Glutamatergic neuron (in vitro differentiated cells): ENCODE results near the gene CHRNA7. TPM values are rescaled to one million over a fixed set of nuclear protein-coding genes. Genes with fewer than 3 reads are reported as not detected.

Experiments
- DNase-seq: peaks from one replicate; pipeline ENCODE4 v3.0.0; 2022
- H3K27ac Mint-ChIP-seq: one replicate; pipeline ENCODE4 v1.8.0; 2020; ENCODE audit warnings: mild to moderate bottlenecking, mixed read lengths, inconsistent platforms; ENCODE audit not compliant: unreplicated experiment
- H3K27me3 Mint-ChIP-seq: one replicate; pipeline ENCODE4 v1.8.0; 2020; ENCODE audit warnings: mild to moderate bottlenecking, moderate library complexity, mixed read lengths, inconsistent platforms; ENCODE audit not compliant: unreplicated experiment
- H3K36me3 Mint-ChIP-seq: one replicate; pipeline ENCODE4 v1.8.0; 2020; ENCODE audit warnings: mild to moderate bottlenecking, mixed read lengths, inconsistent platforms; ENCODE audit not compliant: unreplicated experiment
- H3K4me1 Mint-ChIP-seq: one replicate; pipeline ENCODE4 v1.8.0; 2020; ENCODE audit warnings: mild to moderate bottlenecking, low read depth, mixed read lengths, inconsistent platforms; ENCODE audit not compliant: unreplicated experiment
- H3K4me3 Mint-ChIP-seq: one replicate; pipeline ENCODE4 v1.8.0; 2020; ENCODE audit warnings: mild to moderate bottlenecking, mixed read lengths, inconsistent platforms; ENCODE audit not compliant: unreplicated experiment
- H3K9me3 Mint-ChIP-seq: one replicate; pipeline ENCODE4 v1.8.0; 2020; ENCODE audit warnings: mild to moderate bottlenecking, moderate library complexity, mixed read lengths, inconsistent platforms; ENCODE audit not compliant: unreplicated experiment
- total RNA-seq: library from RNA; stranded (reverse); fragmentation: NEBNext Ultra II Directional; extraction: Animal tissue kit (Norgen Biotek cat#: 25700); gene quantifications from one replicate; pipeline ENCODE4 v1.2.1, GENCODE V29; 2021; ENCODE audit not compliant: unreplicated experiment
- TF ChIP-seq, protein P1 (sequence below): fragments of 200-600 bp; sonication (generic); IDR thresholded peaks from one replicate; pipeline ENCODE4 v1.5.0; 2021; ENCODE audit not compliant: partially characterized antibody, unreplicated experiment

CHRNA7 gene
- total RNA-seq, 1 donor from 2014 or later = 19.1 TPM

DNA sequence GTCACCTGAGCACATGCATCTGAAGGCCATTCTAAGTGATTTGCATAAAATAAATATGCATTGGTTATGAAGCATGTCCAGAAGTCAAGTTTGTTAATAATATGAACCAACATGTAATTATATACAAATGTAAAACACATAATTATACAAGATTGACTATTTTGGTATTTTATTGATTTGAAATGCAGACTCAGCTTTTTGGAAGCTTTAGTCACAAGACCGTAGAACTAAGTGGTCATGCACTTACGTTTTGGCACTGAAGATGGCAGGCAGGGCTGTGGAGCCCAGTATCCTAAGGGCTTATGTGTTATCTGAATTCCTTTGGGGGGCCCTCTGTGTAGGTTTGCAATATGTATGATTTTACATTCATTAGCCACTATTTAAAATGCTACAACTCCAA is 5.0 kb downstream of the CHRNA7 start:
- peaks cover 2% of the 10 kb centered on the region for H3K9me3 Mint-ChIP-seq
- H3K27ac Mint-ChIP-seq = no peak overlapping the region
- DNase-seq = no peak
- peaks cover 9% of the 10 kb centered on the region for H3K27me3 Mint-ChIP-seq
- no peak overlapping the region for H3K4me3 Mint-ChIP-seq
- no peaks in the 10 kb centered on the region for H3K36me3 Mint-ChIP-seq
- TF ChIP-seq, protein P1, sequence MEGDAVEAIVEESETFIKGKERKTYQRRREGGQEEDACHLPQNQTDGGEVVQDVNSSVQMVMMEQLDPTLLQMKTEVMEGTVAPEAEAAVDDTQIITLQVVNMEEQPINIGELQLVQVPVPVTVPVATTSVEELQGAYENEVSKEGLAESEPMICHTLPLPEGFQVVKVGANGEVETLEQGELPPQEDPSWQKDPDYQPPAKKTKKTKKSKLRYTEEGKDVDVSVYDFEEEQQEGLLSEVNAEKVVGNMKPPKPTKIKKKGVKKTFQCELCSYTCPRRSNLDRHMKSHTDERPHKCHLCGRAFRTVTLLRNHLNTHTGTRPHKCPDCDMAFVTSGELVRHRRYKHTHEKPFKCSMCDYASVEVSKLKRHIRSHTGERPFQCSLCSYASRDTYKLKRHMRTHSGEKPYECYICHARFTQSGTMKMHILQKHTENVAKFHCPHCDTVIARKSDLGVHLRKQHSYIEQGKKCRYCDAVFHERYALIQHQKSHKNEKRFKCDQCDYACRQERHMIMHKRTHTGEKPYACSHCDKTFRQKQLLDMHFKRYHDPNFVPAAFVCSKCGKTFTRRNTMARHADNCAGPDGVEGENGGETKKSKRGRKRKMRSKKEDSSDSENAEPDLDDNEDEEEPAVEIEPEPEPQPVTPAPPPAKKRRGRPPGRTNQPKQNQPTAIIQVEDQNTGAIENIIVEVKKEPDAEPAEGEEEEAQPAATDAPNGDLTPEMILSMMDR = no peak
- peaks cover 2% of the 10 kb centered on the region for H3K4me1 Mint-ChIP-seq

DNA sequence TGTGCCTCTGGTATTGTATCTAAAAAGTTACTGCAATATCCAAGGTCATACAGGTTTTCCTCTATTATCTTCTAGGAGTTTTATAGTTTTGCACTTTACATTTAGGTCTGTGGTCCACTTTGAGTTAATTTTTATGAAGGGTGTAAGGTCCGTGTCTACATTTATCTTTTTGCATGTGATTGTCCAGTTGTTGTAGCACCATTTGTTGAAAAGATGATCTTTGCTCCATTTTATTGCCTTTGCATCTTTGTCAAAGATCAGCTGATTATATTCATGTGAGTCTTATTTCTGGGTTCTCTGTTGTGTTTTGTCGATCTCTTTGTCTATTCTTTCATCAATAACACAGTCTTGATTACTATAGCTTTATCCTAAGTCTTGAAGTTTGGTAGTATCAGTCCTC is 6.7 kb downstream of the CHRNA7 start:
- peaks cover 1% of the 10 kb centered on the region for H3K27me3 Mint-ChIP-seq
- H3K36me3 Mint-ChIP-seq = no peaks in the 10 kb centered on the region
- H3K27ac Mint-ChIP-seq = no peak overlapping the region
- no peaks in the 10 kb centered on the region for H3K9me3 Mint-ChIP-seq
- no peak for DNase-seq
- no peak overlapping the region for H3K4me3 Mint-ChIP-seq
- TF ChIP-seq, protein P1 = no peak
- H3K4me1 Mint-ChIP-seq = peaks cover 2% of the 10 kb centered on the region

DNA sequence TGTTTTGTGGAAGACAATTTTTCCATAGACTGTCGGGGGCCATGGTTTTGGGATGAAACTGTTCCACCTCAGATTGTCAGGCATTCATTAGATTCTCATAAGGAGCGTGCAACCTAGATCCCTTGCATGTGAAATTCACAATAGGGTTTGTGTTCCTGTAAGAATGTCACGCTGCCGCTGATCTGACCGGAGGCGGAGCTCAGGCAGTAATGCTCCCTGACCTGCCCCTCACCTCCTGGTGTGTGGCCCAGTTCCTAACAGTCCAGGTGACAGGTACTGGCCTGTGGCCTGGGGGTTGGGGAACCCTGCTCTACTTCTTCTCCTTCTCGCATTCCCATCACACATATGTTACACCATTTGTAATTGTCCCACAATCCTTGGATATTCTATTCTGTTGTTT is 11.0 kb downstream of the CHRNA7 start:
- Mint-ChIP-seq H3K4me3 (no peak overlapping the region), H3K27ac (no peak overlapping the region), H3K27me3 (peaks cover 1% of the 10 kb centered on the region), H3K9me3 (no peaks in the 10 kb centered on the region), H3K36me3 (no peaks in the 10 kb centered on the region), H3K4me1 (no peaks in the 10 kb centered on the region)
- no peak for DNase-seq
- TF ChIP-seq, protein P1 = no peak

DNA sequence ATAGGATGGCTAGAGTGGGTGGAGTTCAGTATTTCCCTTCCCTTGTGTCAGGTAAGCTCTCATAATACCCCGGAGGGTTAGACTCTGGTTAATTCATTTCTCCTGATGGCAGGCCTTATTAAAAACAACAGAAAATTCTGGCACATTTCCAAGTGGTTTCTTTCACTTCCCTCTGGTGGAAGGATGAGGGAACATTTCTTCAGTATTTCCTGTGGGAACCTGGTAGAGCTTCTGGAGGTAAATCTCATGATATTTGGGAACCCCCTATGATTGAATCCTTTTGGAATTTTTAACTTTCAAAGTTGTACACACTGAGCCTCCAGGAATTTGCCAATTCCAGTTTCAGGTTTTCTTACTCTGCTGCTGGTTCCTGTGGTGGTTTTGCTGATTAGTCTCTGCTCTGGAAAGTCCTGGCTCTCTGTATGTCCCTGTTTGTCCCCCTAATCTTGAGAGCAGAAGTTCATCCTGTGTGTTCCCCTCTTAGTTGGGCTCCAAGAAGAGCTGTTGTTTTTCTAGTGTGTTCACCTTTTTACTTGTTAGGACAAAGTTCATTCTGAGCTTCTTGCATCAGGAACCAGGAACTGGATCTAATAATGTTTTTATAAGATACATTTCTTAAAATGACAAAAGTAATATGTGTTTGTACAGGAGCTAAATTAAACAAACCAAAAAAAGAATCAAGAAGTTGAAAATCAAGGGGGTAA is 12.1 kb downstream of the CHRNA7 start:
- Mint-ChIP-seq H3K4me3 (no peak overlapping the region), H3K27me3 (peaks cover 1% of the 10 kb centered on the region), H3K4me1 (no peaks in the 10 kb centered on the region), H3K36me3 (no peaks in the 10 kb centered on the region), H3K9me3 (no peaks in the 10 kb centered on the region), H3K27ac (no peak overlapping the region)
- TF ChIP-seq, protein P1 = no peak
- DNase-seq = no peak

DNA sequence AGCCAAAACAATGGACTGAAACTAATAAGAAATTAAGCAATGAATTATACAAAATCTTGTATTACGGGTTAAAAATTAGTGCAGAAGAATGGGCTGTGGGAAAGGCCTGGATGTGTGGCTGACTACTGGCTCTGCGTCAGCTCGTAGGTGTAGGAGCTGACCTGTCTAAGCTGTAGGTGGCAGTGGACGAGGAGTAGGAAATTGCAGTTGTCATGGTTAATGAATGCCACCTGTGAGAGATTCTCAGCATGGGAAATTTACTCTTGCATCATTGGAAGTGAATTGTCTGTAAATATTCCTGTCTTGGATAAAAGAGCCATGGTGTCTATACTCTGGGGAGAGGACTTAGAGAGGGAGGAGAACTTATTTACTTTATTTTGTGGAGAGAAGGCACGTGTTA is 23.4 kb downstream of the CHRNA7 start:
- Mint-ChIP-seq H3K4me3 (no peak overlapping the region), H3K27ac (no peak overlapping the region), H3K36me3 (peaks cover 9% of the 10 kb centered on the region), H3K4me1 (peaks cover 9% of the 10 kb centered on the region), H3K27me3 (peaks cover 5% of the 10 kb centered on the region), H3K9me3 (peaks cover 5% of the 10 kb centered on the region)
- no peak for DNase-seq
- TF ChIP-seq, protein P1 = no peak
